ENCODE data around the gene KRTAP2-4.
"Not testable (repeated sequence)": the region's sequence is repeated elsewhere in the genome, so short reads cannot be mapped to it uniquely, and the experiment has no call there.

KRTAP2-4 gene

DNA sequence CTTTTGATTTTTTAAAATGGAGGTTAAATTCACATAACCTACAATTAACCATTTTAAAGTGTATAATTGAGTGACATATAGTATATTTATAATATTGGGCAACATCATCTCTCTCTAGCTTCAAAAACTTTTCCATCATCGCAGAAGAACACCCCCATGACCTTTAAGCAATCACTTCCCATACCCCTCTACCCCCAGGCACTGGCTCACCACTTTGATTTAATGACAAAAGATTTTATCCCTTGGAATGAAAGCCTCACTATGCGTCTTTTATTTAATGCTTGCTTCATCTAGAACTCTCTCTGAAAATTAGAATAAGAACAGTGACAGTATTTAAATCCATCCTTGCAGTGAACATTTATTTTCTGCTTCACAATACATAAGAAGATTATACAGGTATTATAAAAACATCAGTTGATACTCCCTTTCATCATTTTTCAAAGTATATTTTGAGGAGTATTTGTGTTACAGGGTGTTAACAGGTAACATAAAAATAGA is 27.8 kb downstream of the KRTAP2-4 start:
- DNase-seq (ENCODE audit: low read depth), result no peak

DNA sequence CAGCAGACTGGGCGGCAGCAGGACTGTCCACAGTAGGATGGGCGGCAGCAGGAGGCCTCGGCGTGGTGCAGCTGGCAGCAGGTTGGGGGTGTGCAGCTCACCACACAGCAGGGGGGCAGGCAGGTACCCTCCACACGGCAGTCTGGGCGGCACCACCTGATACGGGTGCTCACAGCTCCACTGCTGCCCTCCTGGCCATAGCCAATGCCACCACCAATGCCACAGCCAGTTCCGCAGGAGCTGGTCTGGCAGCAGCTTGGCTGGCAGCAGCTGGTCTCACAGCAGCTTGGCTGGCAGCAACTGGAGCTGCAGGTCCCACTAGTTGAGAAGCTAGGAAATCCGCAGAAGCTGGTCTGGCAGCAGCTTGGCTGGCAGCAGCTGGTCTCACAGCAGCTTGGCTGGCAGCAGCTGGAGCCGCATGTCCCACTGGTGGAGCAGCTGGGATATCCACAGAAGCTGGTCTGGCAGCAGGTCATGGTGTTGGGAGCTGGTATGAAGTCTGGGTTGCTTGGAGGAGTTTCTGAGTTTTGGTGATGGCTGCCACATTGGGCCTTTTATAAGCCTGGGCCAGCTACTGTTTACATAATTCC is 31.2 kb downstream of the KRTAP2-4 start, which contains the start of gene KRTAP1-3:
TSS of gene KRTAP1-3 (minus strand) at position 529 of the 590 bp plus-strand sequence. CDS start at position 476, 53 bp downstream.
- DNase-seq (ENCODE audit: low read depth), result not testable (repeated sequence)

DNA sequence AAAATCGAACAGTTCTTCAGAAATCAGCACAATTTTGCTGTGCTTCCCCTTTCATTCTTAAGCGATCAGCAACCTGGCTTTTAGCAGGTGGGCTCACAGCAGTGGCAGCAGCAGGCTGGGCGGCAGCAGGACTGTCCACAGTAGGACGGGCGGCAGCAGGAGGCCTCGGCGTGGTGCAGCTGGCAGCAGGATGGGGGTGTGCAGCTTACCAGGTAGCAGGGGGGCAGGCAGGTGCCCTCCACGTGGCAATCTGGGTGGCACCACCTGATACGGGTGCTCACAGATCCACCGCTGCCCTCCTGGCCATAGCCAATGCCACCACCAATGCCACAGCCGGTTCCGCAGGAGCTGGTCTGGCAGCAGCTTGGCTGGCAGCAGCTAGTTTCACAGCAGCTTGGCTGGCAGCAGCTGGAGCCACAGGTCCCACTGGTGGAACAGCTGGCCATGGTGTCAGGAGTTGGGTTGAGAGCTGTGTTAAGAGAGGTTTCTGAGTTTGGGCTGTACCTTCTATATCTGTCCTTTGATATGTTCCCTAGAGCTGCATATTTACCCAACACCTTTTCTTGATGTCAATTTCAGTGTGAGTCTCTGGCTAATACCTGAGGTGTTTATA is 35.9 kb downstream of the KRTAP2-4 start, which contains the start of gene KRTAP1-4:
TSS of gene KRTAP1-4 (minus strand) at position 563 of the 613 bp plus-strand sequence. CDS start at position 446, 117 bp downstream.
- DNase-seq (ENCODE audit: low read depth), result no peak

DNA sequence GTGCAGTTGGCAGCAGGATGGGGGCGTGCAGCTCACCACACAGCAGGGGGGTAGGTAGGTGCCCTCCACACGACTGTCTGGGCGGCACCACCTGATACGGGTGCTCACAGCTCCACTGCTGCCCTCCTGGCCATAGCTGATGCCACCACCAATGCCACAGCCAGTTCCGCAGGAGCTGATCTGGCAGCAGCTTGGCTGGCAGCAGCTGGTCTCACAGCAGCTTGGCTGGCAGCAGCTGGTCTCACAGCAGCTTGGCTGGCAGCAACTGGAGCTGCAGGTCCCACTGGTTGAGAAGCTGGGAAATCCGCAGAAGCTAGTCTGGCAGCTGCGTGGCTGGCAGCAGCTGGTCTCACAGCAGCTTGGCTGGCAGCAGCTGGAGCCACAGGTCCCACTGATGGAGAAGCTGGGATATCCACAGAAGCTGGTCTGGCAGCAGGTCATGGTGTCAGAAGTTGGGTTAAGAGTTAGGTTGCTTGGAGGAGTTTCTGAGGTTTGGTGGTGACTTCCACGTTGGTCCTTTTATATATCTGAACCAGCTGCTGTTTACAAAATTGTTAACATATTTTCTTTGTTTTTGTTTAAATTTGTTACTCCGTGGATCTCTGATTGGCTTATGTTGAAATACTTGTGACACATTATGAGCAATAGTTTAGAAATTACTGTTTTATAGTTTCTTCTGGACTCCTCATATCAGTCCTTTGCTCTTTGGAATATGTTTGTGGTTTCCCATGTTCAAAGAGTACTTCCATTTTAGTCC is 38.8 kb downstream of the KRTAP2-4 start, which contains the start of gene KRTAP1-5:
TSS of gene KRTAP1-5 (minus strand) at position 494 of the 757 bp plus-strand sequence. CDS start at position 441, 53 bp downstream.
- peak; percentile 70 for DNase-seq (ENCODE audit: low read depth)

DNA sequence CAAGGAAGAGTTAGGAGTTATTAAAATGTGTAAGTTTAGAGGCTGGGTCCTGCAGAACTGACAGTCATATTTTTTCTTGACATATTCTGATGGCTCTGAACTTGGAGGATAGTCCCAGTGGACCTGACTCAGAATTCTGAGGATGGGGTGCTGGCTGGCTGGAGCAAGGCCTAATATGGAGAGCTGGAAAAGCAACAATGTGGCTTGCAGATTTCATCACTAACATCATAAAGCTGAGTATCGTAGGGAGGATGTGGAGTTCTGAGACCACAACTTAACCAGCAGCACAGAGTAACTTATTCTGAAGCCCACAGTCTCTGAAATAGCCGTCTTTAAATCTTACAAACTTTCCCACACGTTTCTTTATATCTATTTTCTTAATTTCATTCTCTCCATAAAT is 41.0 kb downstream of the KRTAP2-4 start:
- peak; percentile 71 for DNase-seq (ENCODE audit: low read depth)

DNA sequence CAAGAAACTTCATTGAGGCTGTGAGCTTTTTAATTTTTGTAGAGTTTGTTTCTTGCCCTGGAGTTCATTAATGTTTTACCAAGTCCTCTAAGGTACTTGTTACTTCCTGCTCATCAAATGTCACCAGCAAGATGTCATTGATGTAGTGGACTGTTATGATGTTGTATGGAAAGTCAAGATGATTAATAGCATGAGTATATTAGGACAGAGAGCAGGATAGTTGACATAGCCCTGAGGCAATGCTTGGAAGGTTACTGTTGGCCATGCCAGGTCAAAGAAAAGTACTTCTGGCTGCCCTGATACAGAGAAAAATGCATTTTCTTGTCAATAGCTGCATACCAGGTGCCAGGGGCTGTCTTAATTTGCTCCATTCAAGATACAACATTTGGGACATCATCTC is 45.3 kb downstream of the KRTAP2-4 start:
- no peak for DNase-seq (ENCODE audit: low read depth)

DNA sequence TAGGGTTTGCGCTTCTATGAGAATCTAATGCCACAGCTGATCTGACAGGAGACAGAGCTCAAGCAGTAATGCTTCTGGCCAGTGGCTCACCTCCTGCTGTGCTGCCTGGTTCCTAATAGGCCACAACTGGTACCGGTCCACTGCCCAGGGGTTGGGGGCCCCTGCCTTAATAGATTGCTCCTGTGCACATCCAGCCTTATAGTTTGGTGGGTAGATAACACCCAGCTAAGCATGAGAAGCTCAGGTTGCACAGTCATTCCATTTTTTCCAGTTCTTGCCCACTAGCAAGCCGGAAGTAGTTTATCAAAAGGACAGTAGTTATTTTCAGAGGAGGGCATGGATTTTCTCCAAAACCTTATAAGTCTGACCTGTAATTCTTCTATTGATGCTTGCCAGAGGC is 46.3 kb downstream of the KRTAP2-4 start:
- DNase-seq (ENCODE audit: low read depth), result no peak

DNA sequence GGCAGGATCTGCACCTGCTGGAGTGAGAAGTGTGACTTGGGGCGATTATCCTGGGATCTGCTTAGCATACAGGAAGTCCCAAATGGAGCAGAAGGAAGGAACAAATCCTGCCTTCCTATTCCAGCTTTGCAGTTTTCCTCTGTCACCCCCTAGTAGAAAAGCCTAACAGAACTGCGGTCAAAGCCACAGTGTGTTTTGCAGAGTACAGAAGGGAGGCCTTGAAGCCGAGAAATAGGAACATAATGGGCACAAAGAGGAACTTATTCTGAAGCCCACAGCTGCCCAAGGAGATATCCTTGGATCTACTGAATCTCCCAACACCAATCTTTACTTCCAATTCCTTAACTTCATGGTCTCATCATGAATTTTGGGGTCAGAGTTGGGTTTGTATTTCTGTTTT is 47.1 kb downstream of the KRTAP2-4 start:
- DNase-seq (ENCODE audit: low read depth), result no peak

DNA sequence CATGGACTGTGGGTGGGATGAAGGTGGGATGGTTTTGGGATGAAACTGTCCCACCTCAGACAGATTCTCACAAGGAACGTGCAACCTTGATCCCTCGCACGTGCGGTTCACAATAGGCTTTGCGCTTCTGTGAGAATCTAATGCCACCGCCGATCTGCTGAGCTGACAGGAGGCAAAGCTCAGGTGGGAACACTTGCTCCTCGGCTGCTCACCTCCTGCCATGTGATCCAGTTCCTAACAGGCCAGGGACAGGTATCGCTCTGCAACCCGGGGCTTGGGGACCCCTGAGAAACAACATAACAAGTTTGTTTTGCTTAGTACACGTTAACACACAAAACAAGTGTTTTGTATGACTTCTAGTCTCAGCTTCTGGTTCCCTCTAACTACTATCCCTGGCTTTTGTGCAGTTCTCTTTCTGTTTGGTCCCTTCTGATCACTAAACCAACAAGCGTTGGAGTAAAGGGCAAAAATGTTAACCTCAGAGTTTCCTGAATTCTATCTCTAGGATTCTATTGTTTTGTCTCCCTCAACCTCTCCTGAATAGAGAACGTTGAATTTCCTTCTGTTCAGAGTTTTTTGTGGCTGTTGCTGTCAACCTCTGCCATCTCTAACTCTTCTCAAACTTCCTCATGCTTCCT is 49.0 kb downstream of the KRTAP2-4 start:
- no peak for DNase-seq (ENCODE audit: low read depth)

DNA sequence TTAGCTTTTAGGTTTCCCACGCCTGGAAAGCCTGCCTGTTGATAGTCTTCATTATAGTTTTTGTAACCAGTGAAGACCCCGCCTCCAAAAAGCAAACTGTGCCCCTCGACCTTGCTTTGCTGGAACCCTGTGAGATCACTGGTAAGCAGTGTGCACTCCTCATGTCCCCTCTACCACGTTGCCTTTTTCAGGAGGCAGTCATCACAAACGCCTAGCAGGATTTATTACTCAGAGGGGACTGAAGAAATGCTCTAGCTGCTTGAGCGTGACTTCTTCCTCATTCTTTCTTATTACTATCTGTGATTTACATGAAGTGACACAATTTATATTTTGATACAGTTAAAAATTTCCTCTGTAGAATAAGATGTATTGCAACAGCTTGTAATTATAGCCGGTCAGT is 50.2 kb downstream of the KRTAP2-4 start:
- DNase-seq (ENCODE audit: low read depth), result no peak
